IgD-negative memory B cell (primary cell): ENCODE data around the gene MYO5C. TPM values are rescaled to one million over a fixed set of nuclear protein-coding genes. Genes with fewer than 3 reads are reported as not detected.

Experiments
- H3K27ac Mint-ChIP-seq, 3 donors: one replicate each; pipeline ENCODE4 v1.8.0; 2020 to 2022; ENCODE audit warnings: mild to moderate bottlenecking in 3 of 3, mixed read lengths in 3 of 3, moderate library complexity in 1 of 3
- H3K27me3 Mint-ChIP-seq: one replicate; pipeline ENCODE4 v1.8.0; 2021; ENCODE audit warnings: mixed read lengths
- H3K36me3 Mint-ChIP-seq: one replicate; pipeline ENCODE4 v1.8.0; 2020; ENCODE audit warnings: mild to moderate bottlenecking, mixed read lengths
- H3K4me1 Mint-ChIP-seq, 3 donors: one replicate each; pipeline ENCODE4 v1.8.0; 2020 to 2022; ENCODE audit warnings: mixed read lengths in 3 of 3, mild to moderate bottlenecking in 1 of 3
- H3K4me3 Mint-ChIP-seq, 4 donors: one replicate each; pipeline ENCODE4 v1.8.0; 2020 to 2022; ENCODE audit warnings: mild to moderate bottlenecking in 4 of 4, mixed read lengths in 4 of 4, moderate library complexity in 3 of 4
- H3K9me3 Mint-ChIP-seq, 3 donors: one replicate each; pipeline ENCODE4 v1.8.0; 2020 to 2021; ENCODE audit warnings: mixed read lengths in 3 of 3, mild to moderate bottlenecking in 1 of 3
- polyA plus RNA-seq: library from polyadenylated mRNA; unstranded; fragments of 300-500 nt; fragmentation: Illumina TruSeq; gene quantifications from one replicate; pipeline ENCODE4 v1.2.3, GENCODE V29; 2021

MYO5C gene
- polyA plus RNA-seq, 1 donor from 2014 or later: 0.88 TPM

GRCh38 chr15:52200831-52201365 lies 94.7 kb downstream of the MYO5C start:
- H3K4me3 Mint-ChIP-seq: no peak overlapping the region
- H3K9me3 Mint-ChIP-seq: no peaks in the 10 kb centered on the region
- H3K27ac Mint-ChIP-seq: peak overlapping the region in 1 of 3 donors; percentile 82
- no peaks in the 10 kb centered on the region for H3K27me3 Mint-ChIP-seq
- peaks cover 6% of the 10 kb centered on the region for H3K36me3 Mint-ChIP-seq
- peaks cover 0 to 3% (median 0%) of the 10 kb centered on the region in 3 donors for H3K4me1 Mint-ChIP-seq

- peaks cover 6% of the 10 kb centered on the region for H3K36me3 Mint-ChIP-seq
- H3K27me3 Mint-ChIP-seq: no peaks in the 10 kb centered on the region
- peaks cover 0 to 3% (median 0%) of the 10 kb centered on the region in 3 donors for H3K4me1 Mint-ChIP-seq
- H3K27ac Mint-ChIP-seq: no peak overlapping the region
- no peaks in the 10 kb centered on the region for H3K9me3 Mint-ChIP-seq
- H3K4me3 Mint-ChIP-seq: no peak overlapping the region
These were observed 96.3 kb downstream of the MYO5C start for GRCh38 chr15:52199271-52199670.

- H3K27me3 Mint-ChIP-seq: no peaks in the 10 kb centered on the region
These were observed 98.7 kb downstream of the MYO5C start for GRCh38 chr15:52196891-52197290.

GRCh38 chr15:52193791-52194190 lies 101.8 kb downstream of the MYO5C start:
- Mint-ChIP-seq H3K27me3 (no peaks in the 10 kb centered on the region), H3K27ac (no peak overlapping the region)

More at GRCh38 chr15:52196891-52197290, 98.7 kb downstream of the MYO5C start:
- Mint-ChIP-seq H3K36me3 (peaks cover 2% of the 10 kb centered on the region), H3K9me3 (no peaks in the 10 kb centered on the region), H3K4me1 (peaks cover 0 to 3% (median 0%) of the 10 kb centered on the region in 3 donors), H3K27ac (no peak overlapping the region), H3K4me3 (no peak overlapping the region)

GRCh38 chr15:52193321-52193720 lies 102.3 kb downstream of the MYO5C start:
- H3K9me3 Mint-ChIP-seq: no peaks in the 10 kb centered on the region
- no peaks in the 10 kb centered on the region for H3K4me1 Mint-ChIP-seq
- peaks cover 4% of the 10 kb centered on the region for H3K36me3 Mint-ChIP-seq
- no peak overlapping the region for H3K4me3 Mint-ChIP-seq
- H3K27me3 Mint-ChIP-seq: no peaks in the 10 kb centered on the region
- no peak overlapping the region for H3K27ac Mint-ChIP-seq

More at GRCh38 chr15:52193791-52194190, 101.8 kb downstream of the MYO5C start:
- Mint-ChIP-seq H3K4me3 (no peak overlapping the region), H3K36me3 (peaks cover 4% of the 10 kb centered on the region), H3K9me3 (no peaks in the 10 kb centered on the region), H3K4me1 (no peaks in the 10 kb centered on the region)

GRCh38 chr15:52191207-52191606 lies 104.4 kb downstream of the MYO5C start, which contains the start of gene GNB5:
TSS of gene GNB5 (minus strand) at chr15:52191392. CDS start at chr15:52184676, 6,716 bp downstream.
- Mint-ChIP-seq H3K9me3 (no peaks in the 10 kb centered on the region), H3K4me1 (no peaks in the 10 kb centered on the region), H3K27me3 (no peaks in the 10 kb centered on the region), H3K4me3 (no peak within 1 kb of the TSS), H3K27ac (no peak within 1 kb of the TSS), H3K36me3 (peaks cover 3% of the 10 kb centered on the region)

GRCh38 chr15:52186651-52187486 lies 108.7 kb downstream of the MYO5C start:
- no peaks in the 10 kb centered on the region for H3K27me3 Mint-ChIP-seq

GRCh38 chr15:52185151-52185561 lies 110.4 kb downstream of the MYO5C start:
- Mint-ChIP-seq H3K36me3 (peaks cover 3% of the 10 kb centered on the region), H3K27me3 (no peaks in the 10 kb centered on the region), H3K4me3 (no peak overlapping the region), H3K9me3 (no peaks in the 10 kb centered on the region), H3K27ac (no peak overlapping the region), H3K4me1 (peaks cover 18 to 26% (median 20%) of the 10 kb centered on the region in 3 donors)

More at GRCh38 chr15:52186651-52187486, 108.7 kb downstream of the MYO5C start:
- H3K36me3 Mint-ChIP-seq: peaks cover 4% of the 10 kb centered on the region
- H3K4me3 Mint-ChIP-seq: no peak overlapping the region
- no peaks in the 10 kb centered on the region for H3K9me3 Mint-ChIP-seq
- no peak overlapping the region for H3K27ac Mint-ChIP-seq
- peaks cover 6 to 15% (median 12%) of the 10 kb centered on the region in 3 donors for H3K4me1 Mint-ChIP-seq

- Mint-ChIP-seq H3K36me3 (peaks cover 3% of the 10 kb centered on the region), H3K27me3 (no peaks in the 10 kb centered on the region), H3K4me1 (peaks cover 20 to 26% (median 20%) of the 10 kb centered on the region in 3 donors), H3K9me3 (no peaks in the 10 kb centered on the region), H3K4me3 (no peak overlapping the region), H3K27ac (no peak overlapping the region)
These were observed 110.9 kb downstream of the MYO5C start for GRCh38 chr15:52184721-52185120.

GRCh38 chr15:52183562-52184173 lies 111.9 kb downstream of the MYO5C start:
- Mint-ChIP-seq H3K36me3 (peaks cover 3% of the 10 kb centered on the region), H3K9me3 (no peaks in the 10 kb centered on the region), H3K27ac (peak overlapping the region; percentile 50 to 96 (median 88)), H3K4me1 (peaks cover 23 to 28% (median 25%) of the 10 kb centered on the region in 3 donors), H3K4me3 (peak overlapping the region in 2 of 4 donors; percentile 59 to 89), H3K27me3 (no peaks in the 10 kb centered on the region)

- H3K4me3 Mint-ChIP-seq: peak overlapping the region; percentile 13 to 84 (median 64)
- H3K9me3 Mint-ChIP-seq: no peaks in the 10 kb centered on the region
These were observed 113.4 kb downstream of the MYO5C start for GRCh38 chr15:52181938-52182780.

GRCh38 chr15:52180851-52181450 lies 114.7 kb downstream of the MYO5C start:
- peaks cover 39 to 42% (median 40%) of the 10 kb centered on the region in 3 donors for H3K4me1 Mint-ChIP-seq
- H3K4me3 Mint-ChIP-seq: peak overlapping the region; percentile 91 to 97 (median 94)
- peak overlapping the region; percentile 98 to 100 (median 99) for H3K27ac Mint-ChIP-seq
- no peaks in the 10 kb centered on the region for H3K9me3 Mint-ChIP-seq
- peaks cover 1% of the 10 kb centered on the region for H3K36me3 Mint-ChIP-seq
- no peaks in the 10 kb centered on the region for H3K27me3 Mint-ChIP-seq

More at GRCh38 chr15:52181938-52182780, 113.4 kb downstream of the MYO5C start:
- peaks cover 31 to 36% (median 35%) of the 10 kb centered on the region in 3 donors for H3K4me1 Mint-ChIP-seq
- H3K27ac Mint-ChIP-seq: peak overlapping the region; percentile 73 to 100 (median 89)
- H3K36me3 Mint-ChIP-seq: peaks cover 2% of the 10 kb centered on the region
- no peaks in the 10 kb centered on the region for H3K27me3 Mint-ChIP-seq

- Mint-ChIP-seq H3K4me1 (peaks cover 39 to 42% (median 40%) of the 10 kb centered on the region in 3 donors), H3K36me3 (peaks cover 1% of the 10 kb centered on the region), H3K9me3 (no peaks in the 10 kb centered on the region)
These were observed 115.3 kb downstream of the MYO5C start for GRCh38 chr15:52180196-52180835.

More at GRCh38 chr15:52180196-52180835, 115.3 kb downstream of the MYO5C start:
- H3K27me3 Mint-ChIP-seq: no peaks in the 10 kb centered on the region
- H3K27ac Mint-ChIP-seq: peak overlapping the region; percentile 98 to 100 (median 99)
- H3K4me3 Mint-ChIP-seq: peak overlapping the region; percentile 91 to 97 (median 94)
